Skeletal muscle satellite cell (primary cell): Measurements from ENCODE around the gene SCCPDH.

Experiments
- H3K27me3 ChIP-seq: 2 replicates; pipeline ENCODE4 v1.7.0; 2013; ENCODE audit warnings: low read length; ENCODE audit not compliant: control insufficient read depth, insufficient read depth
- H3K36me3 ChIP-seq: 2 replicates; pipeline ENCODE4 v1.7.0; 2013; ENCODE audit warnings: mild to moderate bottlenecking, control low read depth, low read length; ENCODE audit not compliant: insufficient read depth
- H3K4me1 ChIP-seq: 2 replicates; pipeline ENCODE4 v1.7.0; 2013; ENCODE audit warnings: low read length; ENCODE audit not compliant: control insufficient read depth, insufficient read depth
- H3K4me2 ChIP-seq: 2 replicates; pipeline ENCODE4 v1.7.0; 2013; ENCODE audit warnings: mild to moderate bottlenecking, low read length
- H3K4me3 ChIP-seq: 2 replicates; pipeline ENCODE4 v1.7.0; 2013; ENCODE audit warnings: low read length
- H3K9ac ChIP-seq: 2 replicates; pipeline ENCODE4 v1.7.0; 2013; ENCODE audit warnings: mild to moderate bottlenecking, low read depth, low read length, moderate library complexity
- H3K9me3 ChIP-seq: replicated peaks from 2 replicates; pipeline ENCODE4 v1.7.0; 2013; ENCODE audit warnings: mild to moderate bottlenecking, control low read depth, low read length

Gene SCCPDH

GRCh38 chr1:246778663-246779062, 54.5 kb downstream of the SCCPDH start:
- no peaks in the 10 kb centered on the region for H3K27me3 ChIP-seq
- H3K4me2 ChIP-seq, result no peak overlapping the region
- no peaks in the 10 kb centered on the region for H3K9me3 ChIP-seq
- no peak overlapping the region for H3K9ac ChIP-seq
- H3K4me3 ChIP-seq, result no peak overlapping the region
- H3K4me1 ChIP-seq, result peaks cover 20% of the 10 kb centered on the region
- H3K36me3 ChIP-seq, result peaks cover 35% of the 10 kb centered on the region

GRCh38 chr1:246779561-246780175, 55.5 kb downstream of the SCCPDH start:
- H3K4me2 ChIP-seq, result no peak overlapping the region
- H3K36me3 ChIP-seq, result peaks cover 35% of the 10 kb centered on the region
- H3K4me1 ChIP-seq, result peaks cover 26% of the 10 kb centered on the region

GRCh38 chr1:246780264-246780663, 56.1 kb downstream of the SCCPDH start:
- Histone ChIP-seq H3K9ac (no peak overlapping the region), H3K4me3 (no peak overlapping the region), H3K27me3 (no peaks in the 10 kb centered on the region), H3K36me3 (peaks cover 32% of the 10 kb centered on the region), H3K4me1 (peaks cover 32% of the 10 kb centered on the region), H3K4me2 (no peak overlapping the region), H3K9me3 (no peaks in the 10 kb centered on the region)

More at GRCh38 chr1:246779561-246780175, 55.5 kb downstream of the SCCPDH start:
- H3K9me3 ChIP-seq, result no peaks in the 10 kb centered on the region
- H3K9ac ChIP-seq, result no peak overlapping the region
- no peaks in the 10 kb centered on the region for H3K27me3 ChIP-seq
- no peak overlapping the region for H3K4me3 ChIP-seq

- H3K36me3 ChIP-seq, result peaks cover 24% of the 10 kb centered on the region
- H3K4me1 ChIP-seq, result peaks cover 34% of the 10 kb centered on the region
- H3K9me3 ChIP-seq, result no peaks in the 10 kb centered on the region
Observed at GRCh38 chr1:246781212-246781611, 57.0 kb downstream of the SCCPDH start.

DNA sequence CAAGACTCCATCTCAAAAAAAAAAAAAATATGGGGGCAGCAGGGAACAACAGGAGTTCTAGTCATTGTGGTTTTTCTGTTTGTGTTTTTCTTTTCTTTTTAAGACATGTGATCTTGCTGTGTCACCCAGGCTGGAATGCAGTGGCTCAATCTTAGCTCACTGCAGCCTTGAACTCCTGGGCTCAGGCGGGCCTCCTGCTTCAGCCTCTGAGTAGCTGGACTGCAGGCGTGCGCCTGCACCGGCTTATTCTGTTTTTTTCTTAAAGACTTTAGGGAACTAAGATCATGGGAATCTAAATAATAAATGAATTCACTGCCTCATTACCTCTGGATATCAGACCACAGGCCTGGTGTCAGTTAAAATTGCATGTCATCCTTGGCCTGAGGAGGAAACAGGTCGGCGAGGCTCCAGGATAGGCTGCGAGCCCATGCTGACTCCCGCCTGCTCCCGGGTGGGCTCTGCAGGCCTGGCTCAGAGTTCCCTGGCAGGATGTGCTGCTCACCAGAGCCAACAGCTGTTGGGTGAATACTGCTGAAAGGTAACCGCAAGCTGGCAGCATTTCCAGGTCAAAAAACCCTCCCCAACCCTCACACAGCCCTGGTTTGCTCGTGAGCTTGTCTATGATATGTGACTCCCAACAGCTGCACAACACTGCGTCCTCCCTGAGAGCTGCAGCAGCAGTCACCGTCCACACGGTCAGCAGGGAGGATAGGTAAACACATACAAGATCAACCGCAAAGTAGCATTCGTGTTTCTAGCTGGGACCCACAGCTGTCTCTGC, 58.1 kb downstream of the SCCPDH start:
- H3K36me3 ChIP-seq, result peaks cover 16% of the 10 kb centered on the region
- peaks cover 34% of the 10 kb centered on the region for H3K4me1 ChIP-seq
- no peaks in the 10 kb centered on the region for H3K27me3 ChIP-seq

More at GRCh38 chr1:246781212-246781611, 57.0 kb downstream of the SCCPDH start:
- Histone ChIP-seq H3K27me3 (no peaks in the 10 kb centered on the region), H3K4me2 (no peak overlapping the region), H3K4me3 (no peak overlapping the region), H3K9ac (no peak overlapping the region)

DNA sequence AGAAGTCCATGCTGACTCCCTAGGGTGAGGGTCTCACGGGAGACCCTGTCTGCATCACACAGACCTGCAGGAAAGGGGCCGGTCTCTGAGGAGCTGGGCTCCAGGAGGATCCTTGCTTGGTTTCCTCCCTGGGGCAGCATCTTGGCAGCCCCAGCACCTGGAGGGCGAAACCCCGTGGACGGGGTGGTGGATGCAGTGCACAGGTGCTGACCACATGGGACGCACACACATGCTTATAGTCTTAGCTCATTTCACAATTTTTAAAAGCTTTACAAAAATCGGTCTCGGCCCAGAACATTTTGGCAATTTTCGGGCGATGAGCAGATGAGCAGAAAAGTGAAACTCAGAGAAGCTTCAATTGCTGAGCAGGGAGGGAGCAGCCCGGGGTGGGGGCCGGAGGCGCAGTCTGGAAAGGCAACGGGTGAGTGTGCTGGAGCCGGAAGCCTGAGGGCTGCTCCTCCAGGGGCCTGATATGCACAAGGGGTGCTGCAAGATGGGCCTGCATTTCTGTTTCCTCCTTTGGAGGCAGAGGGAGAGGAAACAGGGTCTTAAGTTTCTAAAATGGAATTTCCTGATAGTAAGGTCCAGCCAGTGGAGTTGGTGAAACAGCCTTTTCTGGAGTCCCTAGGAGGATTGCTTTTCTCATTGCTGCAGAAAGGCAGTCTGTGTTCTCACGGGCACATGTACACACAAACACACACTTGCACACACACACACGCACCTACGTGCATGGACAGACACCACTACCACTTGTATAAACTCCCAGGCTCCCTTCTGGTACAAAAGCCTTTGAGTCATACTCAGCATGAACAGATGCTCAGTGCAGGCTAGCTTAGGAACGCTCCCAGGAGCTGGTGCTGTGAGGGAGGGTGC, 60.6 kb downstream of the SCCPDH start:
- peaks cover 34% of the 10 kb centered on the region for H3K4me1 ChIP-seq
- no peaks in the 10 kb centered on the region for H3K9me3 ChIP-seq
- H3K27me3 ChIP-seq, result peaks cover 3% of the 10 kb centered on the region
- H3K9ac ChIP-seq, result peak overlapping the region; percentile 11
- H3K4me2 ChIP-seq, result peak overlapping the region; percentile 73
- peak overlapping the region; percentile 50 for H3K4me3 ChIP-seq
- H3K36me3 ChIP-seq, result peaks cover 10% of the 10 kb centered on the region

More for the DNA sequence above, 58.1 kb downstream of the SCCPDH start:
- H3K9me3 ChIP-seq, result no peaks in the 10 kb centered on the region
- H3K4me2 ChIP-seq, result peak overlapping the region; percentile 64
- peak overlapping the region; percentile 13 for H3K4me3 ChIP-seq
- H3K9ac ChIP-seq, result peak overlapping the region; percentile 60

- H3K4me3 ChIP-seq, result no peak overlapping the region
- H3K4me2 ChIP-seq, result peak overlapping the region; percentile 73
- H3K9ac ChIP-seq, result no peak overlapping the region
- H3K4me1 ChIP-seq, result peaks cover 34% of the 10 kb centered on the region
- H3K27me3 ChIP-seq, result peaks cover 3% of the 10 kb centered on the region
- peaks cover 3% of the 10 kb centered on the region for H3K36me3 ChIP-seq
- H3K9me3 ChIP-seq, result no peaks in the 10 kb centered on the region
Observed at GRCh38 chr1:246785494-246786111, 61.4 kb downstream of the SCCPDH start.

DNA sequence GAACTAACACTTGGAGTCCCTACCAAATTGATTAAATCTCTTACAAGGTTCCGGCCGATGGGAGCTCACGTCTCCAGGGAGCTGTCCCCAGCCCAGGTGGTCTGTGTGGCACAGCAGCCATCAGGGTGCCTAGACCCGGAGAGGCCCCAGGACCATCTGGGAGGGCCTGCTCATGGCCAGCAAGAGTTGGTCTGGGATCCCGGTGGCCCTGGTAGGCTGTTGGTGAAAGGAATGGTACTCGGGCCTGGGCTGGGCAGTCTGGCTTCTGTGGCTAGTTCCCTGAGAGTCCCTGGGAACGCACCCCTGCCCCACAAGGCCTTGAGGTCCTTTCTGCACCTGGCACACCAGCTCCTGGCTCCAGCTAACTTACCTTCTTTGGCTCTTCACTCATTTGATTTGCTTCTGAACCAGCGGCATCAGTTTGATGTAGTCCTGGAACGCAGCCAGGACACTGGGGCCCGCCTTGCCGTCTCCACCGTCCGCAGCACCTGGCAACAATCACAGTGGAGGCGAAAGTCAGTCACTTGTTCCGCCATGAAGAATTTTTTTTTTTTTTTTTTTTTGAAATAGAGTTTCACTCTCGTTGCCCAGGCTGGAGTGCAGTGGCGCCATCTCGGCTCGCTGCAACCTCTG, 62.5 kb downstream of the SCCPDH start:
- Histone ChIP-seq H3K36me3 (no peaks in the 10 kb centered on the region), H3K4me2 (no peak overlapping the region), H3K9me3 (no peaks in the 10 kb centered on the region), H3K27me3 (peaks cover 3% of the 10 kb centered on the region), H3K4me1 (peaks cover 29% of the 10 kb centered on the region), H3K9ac (no peak overlapping the region), H3K4me3 (no peak overlapping the region)

- no peak overlapping the region for H3K4me2 ChIP-seq
- H3K4me1 ChIP-seq, result peaks cover 18% of the 10 kb centered on the region
- H3K36me3 ChIP-seq, result no peaks in the 10 kb centered on the region
- H3K4me3 ChIP-seq, result no peak overlapping the region
- no peak overlapping the region for H3K9ac ChIP-seq
- peaks cover 3% of the 10 kb centered on the region for H3K27me3 ChIP-seq
- no peaks in the 10 kb centered on the region for H3K9me3 ChIP-seq
Observed at GRCh38 chr1:246787781-246788513, 63.7 kb downstream of the SCCPDH start.

- peak overlapping the region; percentile 45 for H3K4me2 ChIP-seq
- H3K4me3 ChIP-seq, result no peak overlapping the region
Observed at GRCh38 chr1:246788895-246789338, 64.7 kb downstream of the SCCPDH start.

More at GRCh38 chr1:246788895-246789338, 64.7 kb downstream of the SCCPDH start:
- Histone ChIP-seq H3K9me3 (no peaks in the 10 kb centered on the region), H3K27me3 (peaks cover 3% of the 10 kb centered on the region), H3K36me3 (no peaks in the 10 kb centered on the region), H3K9ac (no peak overlapping the region), H3K4me1 (peaks cover 13% of the 10 kb centered on the region)
